HG03095 (cell line): ENCODE data around the gene SLC46A3.
"Not testable (repeated sequence)": the region's sequence is repeated elsewhere in the genome, so short reads cannot be mapped to it uniquely, and the experiment has no call there.

Experiments
- ATAC-seq: cut with Tn5 transposase; IDR thresholded peaks from one replicate; pipeline ENCODE4 v1.9.1; 2021; ENCODE audit warnings: moderate library complexity; ENCODE audit not compliant: unreplicated experiment

The SLC46A3 gene

GRCh38 chr13:28718543-28719226 lies at the start of gene SLC46A3:
TSS of gene SLC46A3 (minus strand) at chr13:28718970. CDS start at chr13:28717998, 972 bp downstream.
- peak; percentile 99 for ATAC-seq

DNA sequence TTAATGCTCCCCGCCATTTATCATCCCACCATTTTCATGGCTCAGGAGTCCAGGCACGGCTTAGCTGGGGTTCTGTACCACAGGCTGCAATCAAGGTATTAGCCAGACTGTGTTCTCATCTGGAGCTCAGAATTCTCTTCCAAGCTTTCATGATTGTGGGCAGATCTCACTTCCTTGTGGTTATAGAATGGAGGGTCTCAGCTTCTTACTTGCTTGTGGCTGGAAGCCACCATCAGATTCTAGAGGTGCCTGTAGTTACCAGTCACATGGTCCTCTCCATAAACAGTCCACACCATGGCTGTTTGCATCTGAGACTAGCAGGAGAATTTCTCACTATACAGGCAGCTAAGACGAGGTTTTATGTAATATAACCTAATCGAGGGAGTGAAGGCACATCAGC lies 45.1 kb upstream of the SLC46A3 start:
- no peak for ATAC-seq

DNA sequence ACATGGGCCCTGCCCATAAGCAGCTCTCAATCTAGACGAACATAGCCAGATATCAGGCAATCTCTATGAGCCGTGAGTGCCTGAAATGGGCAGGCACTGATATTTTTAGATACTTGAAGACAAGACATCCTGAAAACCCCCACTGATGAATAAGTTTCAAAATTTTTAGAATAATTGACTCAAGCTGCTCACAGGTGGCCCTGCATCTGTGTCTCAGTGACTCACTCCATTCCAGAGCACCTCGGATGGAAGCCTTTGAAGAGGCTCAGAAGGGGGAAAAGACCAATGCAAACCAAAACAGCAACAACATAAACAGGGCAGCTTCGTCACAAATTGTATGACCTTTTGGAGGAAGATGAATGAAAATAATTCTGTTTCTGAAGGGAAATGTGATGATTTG lies 42.8 kb upstream of the SLC46A3 start:
- ATAC-seq = no peak

DNA sequence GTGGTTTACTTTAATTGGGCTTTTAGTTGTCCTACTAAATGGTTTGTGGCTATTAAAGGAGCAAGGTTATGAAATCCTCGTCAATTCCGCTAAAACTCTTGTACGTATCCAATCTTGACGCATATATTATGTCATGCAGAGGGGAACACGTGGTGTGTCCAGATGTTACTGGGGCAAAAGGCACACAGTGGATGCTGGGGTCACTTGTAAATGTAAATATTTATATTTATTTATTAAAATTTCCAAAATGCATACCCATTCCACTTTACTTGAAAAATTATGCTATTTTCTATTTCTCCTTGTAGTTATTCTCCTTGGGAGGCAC lies 36.7 kb upstream of the SLC46A3 start:
- no peak for ATAC-seq

- ATAC-seq = no peak
These were observed 36.2 kb upstream of the SLC46A3 start for GRCh38 chr13:28754698-28755545.

- no peak for ATAC-seq
These were observed 35.2 kb upstream of the SLC46A3 start for GRCh38 chr13:28753946-28754345.

GRCh38 chr13:28753208-28753892 lies 34.6 kb upstream of the SLC46A3 start:
- ATAC-seq = no peak

GRCh38 chr13:28751175-28751960 lies 32.6 kb upstream of the SLC46A3 start:
- no peak for ATAC-seq

DNA sequence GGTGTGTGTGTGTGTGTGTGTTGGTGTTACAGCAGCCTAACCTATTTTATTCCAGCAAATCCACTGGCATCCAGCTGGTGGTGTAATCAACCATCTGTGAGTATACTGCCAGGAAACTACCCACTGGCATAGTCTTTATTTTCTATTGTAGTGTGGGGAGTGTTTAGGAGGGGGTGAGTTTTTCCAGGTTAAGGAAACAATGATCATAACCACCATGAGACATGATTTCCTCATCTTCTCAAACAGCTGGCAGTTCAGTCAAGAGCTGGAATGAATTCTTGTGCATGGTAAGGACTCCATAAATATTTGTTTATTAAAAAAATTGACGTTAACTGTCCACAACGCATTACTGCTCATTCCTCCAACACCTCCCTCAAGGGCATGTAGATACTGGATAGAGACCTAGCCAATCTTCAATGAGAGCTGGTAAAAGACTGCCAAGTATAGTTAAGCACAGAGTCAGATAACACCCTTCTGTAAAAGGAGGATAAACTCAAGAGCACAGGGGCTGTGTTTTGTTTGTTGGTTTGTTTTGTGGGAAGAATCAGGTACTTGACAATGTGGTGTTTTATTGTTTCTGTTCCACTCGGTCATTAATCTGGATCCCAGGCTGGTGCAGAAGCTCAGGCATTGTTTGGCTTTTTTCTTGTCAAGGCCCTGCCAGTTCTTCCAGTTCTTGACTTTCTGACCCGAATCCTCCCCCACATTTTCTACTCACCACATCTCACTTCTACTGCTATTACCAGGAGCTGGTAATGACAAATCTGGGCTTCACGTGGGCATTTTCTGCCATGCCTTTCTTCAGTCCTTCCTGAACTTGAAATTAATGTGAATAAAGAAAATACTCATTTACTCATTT lies 31.6 kb upstream of the SLC46A3 start:
- ATAC-seq = no peak

DNA sequence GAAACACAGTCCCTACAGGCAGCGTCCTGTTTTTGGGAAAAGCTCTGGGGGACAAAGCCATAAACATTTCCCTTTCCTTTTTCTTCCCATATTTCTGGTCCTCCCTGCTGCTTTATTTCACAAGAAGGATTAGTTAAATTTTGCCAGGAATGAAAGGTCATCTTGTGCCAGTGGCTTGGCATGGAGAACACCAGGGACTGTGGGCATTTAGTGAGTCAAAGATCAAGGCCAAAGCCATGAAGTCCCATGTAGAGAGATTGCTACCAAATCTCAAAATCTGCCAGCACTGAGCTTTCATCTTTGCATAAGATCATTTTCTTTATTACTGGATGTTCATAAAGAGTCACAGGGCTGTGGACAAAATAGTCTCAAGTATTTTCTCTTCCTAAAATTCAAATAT lies 29.1 kb upstream of the SLC46A3 start:
- no peak for ATAC-seq

GRCh38 chr13:28746287-28746612 lies 27.5 kb upstream of the SLC46A3 start:
- no peak for ATAC-seq

- no peak for ATAC-seq
These were observed 25.9 kb upstream of the SLC46A3 start for GRCh38 chr13:28744656-28745055.

- no peak for ATAC-seq
These were observed 25.3 kb upstream of the SLC46A3 start for GRCh38 chr13:28744091-28744536.

DNA sequence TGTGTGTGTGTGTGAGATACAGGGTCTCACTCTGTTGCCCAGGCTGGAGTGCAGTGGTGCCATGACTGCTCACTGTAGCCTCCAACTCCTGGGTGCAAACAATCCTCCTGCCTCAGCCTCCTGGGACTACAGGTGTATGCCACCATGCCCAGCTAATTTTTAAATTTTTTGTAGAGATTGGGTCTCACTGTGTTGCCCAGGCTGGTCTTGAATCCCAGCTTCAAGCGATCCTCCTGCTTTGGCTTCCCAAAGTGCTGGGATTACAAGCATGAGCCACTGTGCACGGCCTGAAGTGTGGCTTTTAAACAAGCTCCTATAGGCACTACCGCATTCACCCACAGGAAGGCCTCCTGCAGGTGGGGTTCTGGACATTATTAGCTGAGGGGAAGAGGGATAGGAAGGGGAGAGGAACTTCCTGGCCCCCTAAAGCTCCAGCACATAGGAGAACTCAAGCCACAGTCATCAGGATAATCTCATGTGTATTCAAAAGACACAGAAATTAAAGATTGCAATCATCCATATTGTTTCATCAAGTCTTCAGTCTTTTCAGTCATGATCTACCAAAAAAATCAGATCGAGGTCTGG lies 24.8 kb upstream of the SLC46A3 start:
- no peak for ATAC-seq

- no peak for ATAC-seq
These were observed 24.2 kb upstream of the SLC46A3 start for GRCh38 chr13:28743020-28743419.

DNA sequence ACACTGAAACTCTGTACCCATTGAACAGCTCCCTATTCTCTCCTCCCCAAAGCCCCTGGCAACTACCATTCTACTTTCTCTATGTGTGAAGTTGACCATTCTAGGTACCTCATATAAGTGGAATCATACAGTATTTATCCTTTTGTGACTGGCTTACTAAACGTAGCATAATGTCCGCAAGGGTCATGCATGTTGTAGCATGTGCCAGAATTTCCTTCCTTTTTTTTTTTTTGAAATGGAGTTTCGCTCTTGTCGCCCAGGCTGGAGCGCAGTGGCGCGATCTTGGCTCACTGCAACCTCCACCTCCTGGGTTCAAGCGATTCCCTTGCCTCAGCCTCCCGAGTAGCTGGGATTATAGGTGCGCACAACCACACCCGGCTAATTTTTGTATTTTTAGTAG lies 23.7 kb upstream of the SLC46A3 start:
- ATAC-seq = not testable (repeated sequence)

DNA sequence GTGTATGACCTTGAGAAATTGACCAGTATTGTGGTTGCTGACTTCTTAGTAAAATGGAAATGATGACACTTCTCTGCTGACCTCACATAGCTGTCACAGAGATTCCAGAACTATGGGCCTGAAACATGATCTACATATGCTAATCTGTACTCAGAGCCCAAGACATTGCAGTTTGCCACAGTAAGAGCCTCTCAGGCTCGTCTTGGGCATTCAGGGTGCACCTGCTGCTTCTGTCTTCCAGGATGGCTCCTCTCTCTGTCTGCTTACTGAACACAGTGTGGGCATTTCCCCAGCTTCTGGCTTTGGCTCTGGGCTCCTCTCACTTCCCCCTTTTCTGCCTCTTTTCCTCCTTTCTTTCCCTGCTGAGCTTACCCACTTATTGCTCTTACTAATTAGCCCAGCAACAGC lies 22.3 kb upstream of the SLC46A3 start:
- ATAC-seq = no peak

GRCh38 chr13:28739376-28739775 lies 20.6 kb upstream of the SLC46A3 start:
- ATAC-seq = no peak

- ATAC-seq = no peak
These were observed 16.8 kb upstream of the SLC46A3 start for GRCh38 chr13:28735481-28736029.

- no peak for ATAC-seq
These were observed 16.1 kb upstream of the SLC46A3 start for GRCh38 chr13:28734906-28735305.
